GM18870 (cell line): ENCODE results near the gene KCND3.

Source experiments
- ATAC-seq: cut with Tn5 transposase; IDR thresholded peaks from one replicate; pipeline ENCODE4 v1.9.1; 2021; ENCODE audit warnings: moderate library complexity; ENCODE audit not compliant: unreplicated experiment

The KCND3 gene

GRCh38 chr1:111959436-111959835 is 30.0 kb downstream of the KCND3 start:
- no peak for ATAC-seq

GRCh38 chr1:111958851-111959250 is 30.6 kb downstream of the KCND3 start:
- no peak for ATAC-seq

- no peak for ATAC-seq
Measured at GRCh38 chr1:111958075-111958474, 31.4 kb downstream of the KCND3 start.

GRCh38 chr1:111956155-111956771 is 33.2 kb downstream of the KCND3 start:
- no peak for ATAC-seq

- no peak for ATAC-seq
Measured at GRCh38 chr1:111955755-111956154, 33.7 kb downstream of the KCND3 start.

- no peak for ATAC-seq
Measured at GRCh38 chr1:111953797-111954196, 35.7 kb downstream of the KCND3 start.

GRCh38 chr1:111952125-111952657 is 37.3 kb downstream of the KCND3 start:
- ATAC-seq: no peak

- ATAC-seq: no peak
Measured at GRCh38 chr1:111948209-111949171, 41.0 kb downstream of the KCND3 start.

GRCh38 chr1:111943846-111944749 is 45.4 kb downstream of the KCND3 start:
- no peak for ATAC-seq

- ATAC-seq: no peak
Measured at GRCh38 chr1:111943066-111943465, 46.4 kb downstream of the KCND3 start.

GRCh38 chr1:111938536-111938935 is 50.9 kb downstream of the KCND3 start:
- no peak for ATAC-seq

- no peak for ATAC-seq
Measured at GRCh38 chr1:111938123-111938522, 51.3 kb downstream of the KCND3 start.

GRCh38 chr1:111937147-111937725 is 52.2 kb downstream of the KCND3 start:
- ATAC-seq: no peak

GRCh38 chr1:111934106-111934852 is 55.2 kb downstream of the KCND3 start:
- no peak for ATAC-seq

- no peak for ATAC-seq
Measured at GRCh38 chr1:111930356-111930755, 59.1 kb downstream of the KCND3 start.

GRCh38 chr1:111928531-111928930 is 60.9 kb downstream of the KCND3 start:
- no peak for ATAC-seq

GRCh38 chr1:111927652-111928051 is 61.8 kb downstream of the KCND3 start:
- ATAC-seq: no peak

- no peak for ATAC-seq
Measured at GRCh38 chr1:111924786-111925185, 64.7 kb downstream of the KCND3 start.

- no peak for ATAC-seq
Measured at GRCh38 chr1:111923766-111924165, 65.7 kb downstream of the KCND3 start.

- ATAC-seq: no peak
Measured at GRCh38 chr1:111921948-111922347, 67.5 kb downstream of the KCND3 start.
